GM21576 (cell line): ENCODE data around the gene PRM3.

ENCODE experiments used
- ATAC-seq: cut with Tn5 transposase; IDR thresholded peaks from one replicate; pipeline ENCODE4 v1.9.1; 2021; ENCODE audit warnings: mild to moderate bottlenecking, moderate library complexity; ENCODE audit not compliant: unreplicated experiment

Gene PRM3

GRCh38 chr16:11272921-11273720, at the start of gene PRM3:
PRM3 (minus strand) TSS chr16:11273629; CDS start chr16:11273595, 34 bp downstream.
- ATAC-seq, result no peak

- no peak for ATAC-seq
Measured at GRCh38 chr16:11322823-11323222, 49.4 kb upstream of the PRM3 start.

- ATAC-seq, result no peak
Measured at GRCh38 chr16:11321662-11322061, 48.2 kb upstream of the PRM3 start.

GRCh38 chr16:11320170-11320569, 46.7 kb upstream of the PRM3 start:
- no peak for ATAC-seq

- ATAC-seq, result no peak
Measured at GRCh38 chr16:11319529-11320146, 46.2 kb upstream of the PRM3 start.

- no peak for ATAC-seq
Measured at GRCh38 chr16:11318817-11319216, 45.4 kb upstream of the PRM3 start.

GRCh38 chr16:11316331-11317015, 43.0 kb upstream of the PRM3 start:
- no peak for ATAC-seq

GRCh38 chr16:11315510-11315909, 42.1 kb upstream of the PRM3 start:
- ATAC-seq, result no peak

- no peak for ATAC-seq
Measured at GRCh38 chr16:11314309-11314894, 41.0 kb upstream of the PRM3 start.

- no peak for ATAC-seq
Measured at GRCh38 chr16:11313493-11314308, 40.3 kb upstream of the PRM3 start.

GRCh38 chr16:11312718-11313492, 39.5 kb upstream of the PRM3 start:
- no peak for ATAC-seq

- ATAC-seq, result peak; percentile 41
Measured at GRCh38 chr16:11310997-11311561, 37.6 kb upstream of the PRM3 start.

GRCh38 chr16:11310634-11310977, 37.2 kb upstream of the PRM3 start:
- no peak for ATAC-seq

- peak; percentile 31 for ATAC-seq
Measured at GRCh38 chr16:11309895-11310633, 36.6 kb upstream of the PRM3 start.

GRCh38 chr16:11308493-11309283, 35.3 kb upstream of the PRM3 start:
- no peak for ATAC-seq

GRCh38 chr16:11307639-11308492, 34.4 kb upstream of the PRM3 start:
- no peak for ATAC-seq

GRCh38 chr16:11306997-11307638, 33.7 kb upstream of the PRM3 start:
- ATAC-seq, result no peak
